ENCODE data around the gene DOK3. TPM values are rescaled to one million over a fixed set of nuclear protein-coding genes. Genes with fewer than 3 reads are reported as not detected.

The DOK3 gene
- polyA plus RNA-seq, 1 donor = 9.8 TPM

DNA sequence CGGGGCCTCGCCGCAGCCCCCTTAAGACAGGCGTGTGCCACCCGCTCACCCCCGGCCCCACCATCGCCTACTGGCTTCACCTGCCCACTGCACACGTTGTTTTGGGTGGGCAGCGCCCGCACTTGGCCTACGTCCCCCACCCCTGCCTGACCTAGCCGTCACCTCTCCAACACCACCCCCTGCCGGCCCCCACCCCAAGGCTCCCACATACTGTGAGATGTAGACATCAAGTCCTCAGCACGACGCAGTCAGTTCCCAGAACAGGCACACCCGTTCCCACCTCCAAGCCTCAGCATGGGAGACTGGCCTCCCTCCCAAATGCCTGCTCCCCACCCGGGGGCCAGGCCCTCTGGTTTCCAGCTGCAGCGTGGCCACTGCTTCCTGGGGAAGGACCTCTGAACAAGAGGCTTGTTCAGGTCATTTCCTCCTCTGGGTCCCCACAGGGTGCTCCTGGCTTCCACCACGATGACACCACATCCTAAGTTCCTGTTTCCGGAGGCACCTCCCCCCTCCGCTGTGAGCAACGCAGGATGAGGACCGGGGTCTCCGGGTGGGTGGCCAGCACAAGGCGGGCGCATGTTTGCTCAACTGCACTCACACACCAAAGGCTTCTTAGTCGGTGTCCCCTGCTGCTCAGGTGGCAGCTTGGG is 47.5 kb downstream of the DOK3 start:
- DNase-seq = no peak

- no peak for DNase-seq
Observed at GRCh38 chr5:177459819-177460628, 49.6 kb downstream of the DOK3 start.

- DNase-seq = no peak
Observed at GRCh38 chr5:177459357-177459756, 50.3 kb downstream of the DOK3 start.

DNA sequence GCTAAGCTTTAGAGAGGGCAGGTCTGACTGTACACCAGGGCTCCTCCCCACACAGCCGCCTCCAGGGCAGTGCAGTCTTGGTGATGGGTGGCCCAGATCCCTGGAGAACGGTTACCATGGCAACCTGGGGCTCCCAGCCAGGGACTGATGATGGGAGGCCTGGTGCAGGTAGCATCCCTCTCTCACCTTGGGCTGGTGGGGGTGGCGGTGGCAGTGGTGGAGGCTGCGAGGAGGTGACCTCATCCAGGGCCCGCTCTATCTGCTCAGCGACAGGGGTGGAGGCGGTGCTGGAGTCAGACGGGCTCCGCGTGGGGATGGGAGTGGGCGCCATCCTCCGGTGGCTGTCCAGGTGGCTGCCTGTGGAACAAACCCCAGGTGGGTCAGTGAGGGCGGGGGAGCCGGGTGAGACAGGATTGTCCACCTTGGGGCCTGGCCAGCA is 50.7 kb downstream of the DOK3 start:
- DNase-seq = no peak

DNA sequence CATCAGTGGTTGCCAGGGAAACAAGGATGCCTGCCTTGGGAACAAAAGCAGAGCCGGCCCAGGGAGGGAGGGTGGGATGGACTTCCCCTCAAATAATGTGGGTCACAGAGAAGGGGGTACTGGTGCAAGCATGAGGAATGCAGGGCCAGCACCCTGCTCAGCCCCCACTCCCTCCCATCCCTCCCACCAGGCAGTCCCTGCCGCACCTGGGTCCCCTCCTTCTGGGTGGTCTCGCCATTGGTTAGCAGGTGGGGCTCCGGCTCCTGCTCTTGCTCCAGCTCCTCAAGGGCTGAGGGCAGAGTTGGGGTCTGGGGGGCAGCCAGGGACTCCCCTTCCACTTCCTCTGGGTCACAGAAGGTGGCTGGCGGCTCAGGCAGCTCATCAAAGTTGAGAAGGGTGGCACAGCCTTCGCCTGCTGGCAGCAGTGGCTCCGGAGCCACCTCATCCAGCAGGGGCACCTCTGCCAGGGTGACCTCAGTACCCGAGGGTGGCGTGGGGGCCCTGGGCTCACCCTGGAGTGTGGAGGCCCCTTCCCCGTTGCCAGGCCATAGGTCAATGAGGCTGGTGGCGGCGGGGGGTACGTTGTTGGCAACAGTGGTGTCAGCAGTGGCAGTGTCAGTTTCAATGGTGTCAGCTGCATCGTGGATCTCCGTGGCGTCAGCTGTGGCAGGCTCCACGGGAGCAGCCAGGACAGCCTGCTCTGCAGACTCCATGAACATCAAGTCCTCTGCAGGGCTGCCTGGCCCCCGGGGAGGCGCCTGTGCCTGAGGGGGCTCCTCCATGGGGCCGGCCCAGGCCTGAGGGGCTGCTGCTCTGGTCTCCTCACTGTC is 51.6 kb downstream of the DOK3 start:
- DNase-seq = no peak

DNA sequence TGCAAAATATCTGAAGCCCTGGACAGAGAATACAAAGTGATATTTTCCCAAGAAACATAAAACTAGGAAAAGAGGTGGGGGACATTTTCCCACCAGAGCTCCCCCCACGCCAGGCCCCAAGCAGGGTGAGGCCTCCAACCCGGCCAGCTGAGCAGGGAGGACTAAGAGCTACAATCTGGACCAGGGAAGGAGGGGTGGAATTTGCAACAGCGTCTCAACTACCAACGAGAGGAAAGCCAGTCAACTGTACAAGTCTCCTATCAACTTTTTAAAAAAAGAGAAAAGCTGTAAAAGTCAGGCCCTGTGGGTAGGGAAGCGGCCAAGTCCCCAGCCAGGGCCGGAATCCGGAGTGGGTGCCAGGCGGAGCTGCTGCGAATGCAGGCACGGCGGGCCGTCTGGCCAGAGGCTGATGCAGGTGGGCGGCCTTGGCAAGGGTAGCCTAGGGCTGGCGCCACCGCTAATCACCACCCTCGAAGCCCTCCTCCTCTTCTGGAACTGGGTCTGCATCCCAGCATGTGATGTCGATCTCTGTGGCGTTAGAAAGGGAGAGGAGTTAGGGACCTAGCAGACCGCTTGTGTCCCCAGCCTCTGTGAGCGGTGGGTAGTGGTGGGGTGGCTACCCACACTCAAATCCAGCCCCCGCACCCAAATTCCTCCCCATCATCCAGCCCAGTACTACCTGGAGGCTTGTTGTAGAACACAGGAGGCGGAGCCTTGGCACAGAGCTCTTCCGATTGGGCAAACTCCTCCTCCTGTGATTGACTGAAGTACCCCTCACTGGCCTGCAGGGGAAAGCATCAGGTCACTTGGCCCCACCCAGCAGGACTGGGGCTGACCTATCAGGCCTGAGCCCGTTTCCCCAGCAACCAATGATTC is 52.4 kb downstream of the DOK3 start:
- peak; percentile 88 for DNase-seq

- DNase-seq = no peak
Observed at GRCh38 chr5:177456591-177456964, 53.0 kb downstream of the DOK3 start.

GRCh38 chr5:177455661-177456590 is 53.7 kb downstream of the DOK3 start:
- peak; percentile 90 for DNase-seq

DNA sequence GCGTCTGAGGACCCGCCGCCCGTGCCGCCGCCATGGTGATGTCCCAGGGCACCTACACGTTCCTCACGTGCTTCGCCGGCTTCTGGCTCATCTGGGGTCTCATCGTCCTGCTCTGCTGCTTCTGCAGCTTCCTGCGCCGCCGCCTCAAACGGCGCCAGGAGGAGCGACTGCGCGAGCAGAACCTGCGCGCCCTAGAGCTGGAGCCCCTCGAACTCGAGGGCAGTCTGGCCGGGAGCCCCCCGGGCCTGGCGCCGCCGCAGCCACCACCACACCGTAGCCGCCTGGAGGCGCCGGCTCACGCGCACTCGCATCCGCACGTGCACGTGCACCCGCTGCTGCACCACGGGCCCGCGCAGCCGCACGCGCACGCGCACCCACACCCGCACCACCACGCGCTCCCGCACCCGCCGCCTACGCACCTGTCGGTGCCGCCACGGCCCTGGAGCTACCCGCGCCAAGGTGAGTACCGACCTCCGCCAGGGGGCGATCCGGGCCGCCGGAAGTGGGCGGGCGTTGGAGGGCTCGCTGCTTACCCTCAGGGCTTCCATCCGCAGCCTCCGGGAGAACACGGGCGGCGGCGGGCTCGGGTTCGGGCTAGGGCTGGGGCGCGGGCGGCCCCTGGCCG is 54.5 kb downstream of the DOK3 start:
- DNase-seq = no peak

GRCh38 chr5:177454397-177455035 is 55.1 kb downstream of the DOK3 start:
- peak; percentile 93 for DNase-seq

- no peak for DNase-seq
Observed at GRCh38 chr5:177453852-177454396, 55.7 kb downstream of the DOK3 start.

DNA sequence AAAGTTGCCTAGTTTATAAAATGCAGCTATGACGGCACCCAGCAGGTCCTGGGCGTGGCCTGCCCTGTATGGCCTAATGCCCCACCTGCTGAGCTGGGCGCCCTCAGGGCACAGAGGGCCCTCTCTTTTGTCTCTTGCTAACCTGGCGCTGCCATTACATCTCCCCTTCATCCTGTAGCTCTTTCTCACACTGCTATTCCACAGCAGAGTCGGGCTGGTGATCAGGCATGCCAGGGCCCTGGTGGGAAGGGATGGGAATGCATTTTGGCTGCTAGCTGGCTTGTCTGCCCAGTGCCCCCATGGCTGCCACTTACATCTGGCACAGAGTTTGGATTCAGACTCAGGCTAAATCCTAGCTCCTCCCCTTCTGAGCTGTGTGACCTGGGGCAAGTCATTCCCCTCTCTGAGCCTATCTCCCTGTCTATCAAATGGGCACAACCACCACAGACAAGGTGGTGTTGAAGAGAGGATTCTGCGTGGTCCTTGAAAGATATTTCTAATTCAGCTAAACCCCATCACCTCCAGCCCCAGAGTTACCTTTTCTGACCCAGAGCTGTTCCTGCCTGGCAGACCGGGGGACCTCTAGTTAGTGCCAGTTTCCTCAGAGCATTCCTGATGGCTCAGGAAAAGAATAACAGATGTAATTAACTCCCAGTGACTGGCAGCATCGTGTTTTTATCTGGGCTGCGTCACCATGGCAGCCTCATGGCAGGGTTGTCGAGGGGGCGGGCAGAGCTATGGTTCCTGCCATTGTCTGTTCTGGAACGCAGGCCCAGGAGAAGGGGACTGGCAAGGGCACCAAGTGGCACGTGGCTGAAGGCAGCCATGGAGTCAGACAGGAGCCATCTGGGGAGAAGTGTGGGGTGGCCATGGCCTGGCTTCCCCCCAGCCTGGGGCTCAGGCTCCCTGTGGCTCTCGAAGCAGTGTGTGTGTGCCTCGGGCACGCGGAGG is 56.7 kb downstream of the DOK3 start:
- no peak for DNase-seq

Other genes with a start within 250 kb of the DOK3 start
- gene RAB24, start 206.1 kb downstream of the DOK3 start, polyA plus RNA-seq (ENCODE audit: insufficient read length) = 23.0 TPM
- 79.7 TPM for gene PRELID1, start 206.0 kb downstream of the DOK3 start, polyA plus RNA-seq (ENCODE audit: insufficient read length)
- 20.3 TPM for gene MXD3, start 197.9 kb downstream of the DOK3 start, polyA plus RNA-seq (ENCODE audit: insufficient read length)
- gene LMAN2, start 158.2 kb downstream of the DOK3 start, polyA plus RNA-seq (ENCODE audit: insufficient read length) = 76.5 TPM
- 17.7 TPM for gene RGS14, start 151.9 kb downstream of the DOK3 start, polyA plus RNA-seq (ENCODE audit: insufficient read length)
- gene SLC34A1, start 125.4 kb downstream of the DOK3 start, polyA plus RNA-seq (ENCODE audit: insufficient read length) = not detected
- not detected for gene PFN3, start 109.2 kb downstream of the DOK3 start, polyA plus RNA-seq (ENCODE audit: insufficient read length)
- gene F12, start 100.3 kb downstream of the DOK3 start, polyA plus RNA-seq (ENCODE audit: insufficient read length) = 0.41 TPM
- 17.7 TPM for gene GRK6, start 83.2 kb downstream of the DOK3 start, polyA plus RNA-seq (ENCODE audit: insufficient read length)
- gene PRR7, start 63.0 kb downstream of the DOK3 start, polyA plus RNA-seq (ENCODE audit: insufficient read length) = 0.96 TPM
- 280 TPM for gene DBN1, start 36.2 kb downstream of the DOK3 start, polyA plus RNA-seq (ENCODE audit: insufficient read length)
- 326 TPM for gene PDLIM7, start 12.2 kb downstream of the DOK3 start, polyA plus RNA-seq (ENCODE audit: insufficient read length)
- 45.8 TPM for gene DDX41, start 7.1 kb upstream of the DOK3 start, polyA plus RNA-seq (ENCODE audit: insufficient read length)
- 59.9 TPM for gene FAM193B, start 44.7 kb upstream of the DOK3 start, polyA plus RNA-seq (ENCODE audit: insufficient read length)
- gene TMED9, start 82.4 kb upstream of the DOK3 start, polyA plus RNA-seq (ENCODE audit: insufficient read length) = 114 TPM
- gene B4GALT7, start 90.3 kb upstream of the DOK3 start, polyA plus RNA-seq (ENCODE audit: insufficient read length) = 20.7 TPM